Epithelial cell of proximal tubule (primary cell): ENCODE data around the gene EFCAB12. TPM values are rescaled to one million over a fixed set of nuclear protein-coding genes. Genes with fewer than 3 reads are reported as not detected.

Source experiments
- DNase-seq: peaks from one replicate; pipeline ENCODE4 v3.0.0-alpha.2; 2011; ENCODE audit warnings: low read depth
- H3K4me3 ChIP-seq: 2 replicates; pipeline ENCODE4 v1.5.1; 2011; ENCODE audit warnings: low read depth, mild to moderate bottlenecking, low read length
- total RNA-seq: library from RNA; depleted of rRNA; stranded (reverse); fragments of >200 nt; gene quantifications from 2 replicates; pipeline ENCODE4 v1.2.3, GENCODE V29; 2015
- TF ChIP-seq, protein P1 (sequence below): conservative IDR thresholded peaks from 2 replicates; pipeline ENCODE4 v1.5.1; 2012; ENCODE audit warnings: low read depth, mild to moderate bottlenecking, low read length

Gene EFCAB12
- total RNA-seq, 1 donor from 2014 or later = not detected

DNA sequence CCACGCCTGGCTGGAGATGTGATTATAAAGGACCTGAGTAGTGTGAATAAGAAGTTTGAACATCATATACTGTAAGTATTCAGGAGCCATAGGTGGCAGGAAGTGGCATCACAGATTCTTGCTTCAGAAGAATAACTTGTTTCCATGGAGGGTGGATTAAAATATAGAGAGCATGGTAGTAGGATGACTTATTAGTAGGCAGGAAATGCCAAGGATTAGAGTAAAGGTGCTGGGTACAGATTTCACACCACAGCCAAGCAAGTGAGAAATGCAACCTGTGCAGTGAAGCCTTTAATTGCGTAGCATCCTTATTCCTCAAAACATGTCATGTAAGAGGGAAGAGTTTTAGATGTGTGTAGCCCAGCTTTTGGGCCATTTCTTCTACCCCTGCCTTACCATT, 42.4 kb upstream of the EFCAB12 start:
- no peak overlapping the region for H3K4me3 ChIP-seq
- TF ChIP-seq, protein P1, sequence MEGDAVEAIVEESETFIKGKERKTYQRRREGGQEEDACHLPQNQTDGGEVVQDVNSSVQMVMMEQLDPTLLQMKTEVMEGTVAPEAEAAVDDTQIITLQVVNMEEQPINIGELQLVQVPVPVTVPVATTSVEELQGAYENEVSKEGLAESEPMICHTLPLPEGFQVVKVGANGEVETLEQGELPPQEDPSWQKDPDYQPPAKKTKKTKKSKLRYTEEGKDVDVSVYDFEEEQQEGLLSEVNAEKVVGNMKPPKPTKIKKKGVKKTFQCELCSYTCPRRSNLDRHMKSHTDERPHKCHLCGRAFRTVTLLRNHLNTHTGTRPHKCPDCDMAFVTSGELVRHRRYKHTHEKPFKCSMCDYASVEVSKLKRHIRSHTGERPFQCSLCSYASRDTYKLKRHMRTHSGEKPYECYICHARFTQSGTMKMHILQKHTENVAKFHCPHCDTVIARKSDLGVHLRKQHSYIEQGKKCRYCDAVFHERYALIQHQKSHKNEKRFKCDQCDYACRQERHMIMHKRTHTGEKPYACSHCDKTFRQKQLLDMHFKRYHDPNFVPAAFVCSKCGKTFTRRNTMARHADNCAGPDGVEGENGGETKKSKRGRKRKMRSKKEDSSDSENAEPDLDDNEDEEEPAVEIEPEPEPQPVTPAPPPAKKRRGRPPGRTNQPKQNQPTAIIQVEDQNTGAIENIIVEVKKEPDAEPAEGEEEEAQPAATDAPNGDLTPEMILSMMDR = no peak
- DNase-seq = no peak

DNA sequence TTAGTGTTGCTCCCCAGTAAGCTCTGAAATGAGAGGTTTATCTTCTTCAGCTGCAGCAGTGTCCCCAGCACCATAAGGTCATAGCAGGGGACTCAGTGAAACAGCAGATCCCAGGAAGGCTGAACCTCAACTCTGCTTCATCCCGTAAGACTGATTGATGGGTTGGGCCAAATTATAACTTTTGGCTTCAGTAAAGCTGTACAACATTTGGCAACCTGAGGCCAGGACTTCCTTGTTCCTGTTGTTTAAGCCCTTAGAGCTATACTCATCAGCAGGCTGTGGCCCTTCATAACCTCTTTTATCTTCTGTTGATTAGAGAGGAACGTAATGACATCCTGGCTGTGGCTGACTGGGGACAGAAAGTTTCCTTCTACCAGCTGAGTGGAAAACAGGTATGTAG, 40.6 kb upstream of the EFCAB12 start:
- no peak overlapping the region for H3K4me3 ChIP-seq
- TF ChIP-seq, protein P1 = no peak
- DNase-seq = no peak

GRCh38 chr3:129467932-129468331, 39.5 kb upstream of the EFCAB12 start:
- no peak for DNase-seq
- no peak overlapping the region for H3K4me3 ChIP-seq
- TF ChIP-seq, protein P1 = no peak

- no peak overlapping the region for H3K4me3 ChIP-seq
- TF ChIP-seq, protein P1 = no peak
- no peak for DNase-seq
Observed at GRCh38 chr3:129463716-129464115, 35.3 kb upstream of the EFCAB12 start.

DNA sequence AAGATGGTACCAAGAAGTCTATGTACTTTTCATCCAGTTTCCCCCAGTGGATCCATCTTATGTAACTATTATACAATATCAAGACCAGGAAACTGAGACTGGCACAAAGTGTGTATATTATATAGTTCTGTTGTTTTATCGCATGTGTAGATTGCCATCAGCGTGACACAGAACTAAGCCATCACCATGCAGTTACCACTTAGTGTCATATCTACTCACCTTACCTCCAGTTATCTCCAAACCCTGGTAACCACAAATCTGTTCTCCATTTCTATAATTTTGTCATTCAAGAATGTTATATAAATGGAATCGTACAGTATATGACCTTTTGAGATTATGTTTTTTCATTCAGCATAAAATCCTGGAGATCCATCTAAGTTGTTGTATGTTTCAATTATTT, 34.7 kb upstream of the EFCAB12 start:
- no peak overlapping the region for H3K4me3 ChIP-seq
- no peak for DNase-seq
- TF ChIP-seq, protein P1 = no peak

DNA sequence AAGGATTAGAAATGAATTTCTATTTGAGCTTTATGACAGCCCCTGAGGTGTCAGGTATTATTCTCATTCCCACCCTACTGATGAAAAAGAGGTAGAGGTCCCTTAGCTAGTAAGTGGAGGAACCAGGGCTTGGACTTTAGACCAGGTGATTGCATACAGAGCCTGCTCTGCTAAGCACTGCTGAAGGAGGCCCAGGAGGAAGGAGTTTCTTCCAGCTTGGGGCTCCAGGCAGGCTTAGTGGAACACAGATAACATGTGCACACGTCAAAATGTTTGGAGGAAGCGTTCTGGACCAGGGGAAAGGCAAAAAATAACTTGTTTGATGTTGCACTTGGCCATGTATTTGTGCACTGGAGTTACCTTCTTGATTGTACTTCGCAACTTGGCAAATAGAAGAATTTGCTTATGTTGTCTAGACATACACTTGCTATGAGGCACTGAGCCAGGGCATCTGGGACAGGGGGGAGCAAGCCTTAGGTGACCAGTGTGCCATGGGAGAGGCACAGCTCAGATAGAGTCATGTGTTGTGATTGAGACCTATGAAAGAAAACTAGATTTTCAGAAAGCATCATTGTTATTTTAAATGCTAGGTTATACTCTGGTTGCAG, 34.0 kb upstream of the EFCAB12 start:
- no peak overlapping the region for H3K4me3 ChIP-seq
- DNase-seq = no peak
- TF ChIP-seq, protein P1 = no peak

GRCh38 chr3:129461461-129462146, 33.2 kb upstream of the EFCAB12 start:
- DNase-seq = no peak
- TF ChIP-seq, protein P1 = no peak
- H3K4me3 ChIP-seq = no peak overlapping the region
